ENCODE results near the gene ZMIZ1.
A peak's percentile ranks its signal among the peaks of the same experiment; 100 is the strongest.

ZMIZ1 gene

DNA sequence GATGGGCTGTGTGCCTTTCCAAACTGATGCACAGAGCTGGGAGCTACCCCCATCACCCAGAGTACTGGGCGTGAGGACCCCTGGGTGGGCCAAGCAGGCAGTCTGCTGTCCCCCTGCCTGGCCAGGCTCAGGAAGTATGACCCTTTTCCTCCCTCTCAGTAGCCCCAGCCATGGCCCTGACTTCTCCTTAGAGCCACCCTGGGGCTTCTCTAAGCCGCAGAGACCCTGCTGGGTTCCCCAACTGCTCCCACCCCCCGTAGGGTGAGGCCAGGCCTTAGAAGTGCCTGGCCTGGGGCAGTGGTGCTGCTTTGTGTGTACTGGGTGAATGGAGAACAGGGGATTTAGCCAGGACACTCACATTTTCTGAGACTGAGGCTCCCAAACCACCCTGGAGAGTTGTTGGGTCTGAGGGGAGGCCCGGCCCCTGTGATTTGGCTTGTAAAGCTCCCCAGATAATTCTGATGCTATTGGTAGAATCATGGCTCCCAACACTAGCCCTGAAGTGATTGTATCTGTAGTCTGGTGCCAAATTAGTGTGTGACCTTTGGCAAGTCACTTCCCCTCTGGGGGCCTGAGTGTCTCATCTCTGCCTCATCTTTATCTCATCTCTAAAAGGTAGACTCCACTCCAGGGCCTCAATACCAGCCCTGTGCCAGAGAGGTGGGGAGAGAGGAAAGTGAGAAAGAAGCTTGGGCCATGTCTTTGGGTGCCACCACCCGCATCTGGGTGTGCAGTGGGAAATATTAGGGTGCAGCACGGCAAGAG lies 178.8 kb downstream of the ZMIZ1 start:
- no peak for DNase-seq (ENCODE audit: low spot score)

DNA sequence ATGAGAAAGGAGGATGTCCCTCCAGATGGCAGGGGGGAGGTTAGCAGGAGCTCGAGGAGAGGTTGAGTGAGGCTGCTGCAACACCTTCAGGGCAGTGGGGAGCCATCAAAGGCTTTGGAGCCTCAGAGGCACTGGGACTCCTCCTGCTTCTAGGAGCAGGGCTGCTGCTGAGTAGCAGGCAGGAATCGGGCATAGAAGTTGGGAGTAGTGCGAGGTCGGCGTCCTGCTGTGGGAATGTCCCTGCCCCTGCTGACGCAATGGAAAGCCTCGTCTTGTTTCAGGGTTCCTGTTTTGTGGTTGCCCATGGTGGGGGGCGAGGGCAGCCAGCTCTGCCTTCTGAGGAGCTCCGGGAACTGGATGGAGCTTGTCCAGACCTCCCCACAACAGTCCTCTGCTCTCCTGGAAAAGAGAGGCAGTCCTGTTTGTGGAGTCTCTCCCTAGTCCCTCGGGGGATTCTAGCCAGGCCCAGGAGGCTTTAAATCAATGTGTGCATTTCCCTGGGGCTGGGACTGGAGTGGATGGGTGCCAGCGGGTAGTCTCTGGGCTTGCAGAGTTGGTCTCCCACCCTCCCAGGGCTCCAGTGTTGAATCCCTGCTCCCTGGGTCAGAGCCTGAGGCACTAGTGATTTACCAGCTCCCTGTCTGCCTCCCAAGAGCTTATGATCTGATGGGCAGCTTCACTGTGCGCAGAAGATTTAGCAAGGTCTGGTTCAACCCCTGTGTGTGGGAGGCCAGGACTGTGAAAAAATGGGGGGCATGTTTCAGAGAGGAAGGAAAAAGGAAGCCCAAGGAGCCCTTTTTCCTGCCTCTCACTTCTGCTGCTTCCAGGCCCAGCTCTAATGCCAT lies 179.8 kb downstream of the ZMIZ1 start:
- DNase-seq (ENCODE audit: low spot score) = no peak

DNA sequence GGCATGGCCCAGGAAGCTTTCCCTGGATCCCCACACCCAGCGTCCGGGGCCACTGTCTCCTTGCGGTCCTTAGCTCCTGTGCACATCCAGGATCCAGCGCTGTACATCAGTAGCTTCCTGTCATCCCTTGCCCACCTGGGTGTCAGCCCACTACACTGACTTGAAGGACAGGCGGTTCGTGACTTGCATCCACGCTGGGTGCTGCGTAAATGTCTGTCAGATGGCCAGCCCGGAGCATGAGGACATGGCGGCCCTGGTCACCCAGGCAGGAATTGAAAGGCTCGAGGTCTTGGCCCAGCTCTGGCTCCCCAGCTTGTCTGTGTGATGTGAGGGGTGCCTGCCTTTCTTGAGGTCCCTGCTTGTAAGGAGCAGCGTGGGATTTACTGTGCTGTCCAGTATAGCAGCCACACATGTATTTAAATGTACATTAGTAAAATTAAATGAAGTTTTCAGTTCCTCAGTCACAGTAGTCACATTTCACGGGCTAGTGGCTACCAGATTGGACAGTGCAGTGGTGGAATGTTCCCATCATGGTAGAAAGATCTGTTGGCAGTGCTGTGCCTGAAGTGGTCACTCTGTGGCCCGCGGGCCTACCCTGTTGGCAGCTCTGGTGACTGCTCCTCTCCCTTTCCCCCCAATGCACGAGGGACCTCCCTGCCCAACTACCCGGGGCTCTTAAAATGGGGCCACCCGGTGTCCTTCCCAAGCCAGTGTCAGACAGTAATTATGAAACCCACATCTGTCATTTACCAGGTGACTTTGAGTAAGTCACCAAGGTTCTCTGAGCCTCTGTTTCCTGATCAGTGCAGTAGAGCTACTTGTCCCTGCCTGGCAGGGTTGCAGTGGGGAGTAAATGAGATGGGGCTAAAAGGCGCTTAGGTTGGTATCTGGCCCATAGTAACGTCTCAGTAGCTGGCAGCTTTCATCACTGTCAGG lies 180.7 kb downstream of the ZMIZ1 start:
- no peak for DNase-seq (ENCODE audit: low spot score)

DNA sequence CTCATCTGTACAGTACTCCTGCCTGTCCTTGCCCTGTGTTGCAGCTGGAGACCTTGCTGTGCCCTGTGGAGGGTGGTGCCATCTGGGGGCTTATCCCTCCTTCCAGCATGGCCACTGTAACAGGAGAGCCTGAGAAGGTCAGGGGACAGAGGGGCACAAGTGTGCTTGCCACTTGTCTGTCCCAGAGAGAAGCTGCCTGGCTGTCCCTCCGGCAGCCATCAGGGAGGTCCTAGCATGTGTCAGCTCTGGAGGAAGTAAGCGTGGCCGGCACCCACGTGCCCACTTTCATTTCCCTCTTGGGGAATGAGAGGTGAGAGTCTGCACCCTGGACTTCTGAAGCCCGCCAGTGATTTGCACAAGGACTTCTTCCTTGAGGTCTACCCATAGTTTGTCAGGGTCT lies 181.5 kb downstream of the ZMIZ1 start:
- DNase-seq (ENCODE audit: low spot score) = no peak

DNA sequence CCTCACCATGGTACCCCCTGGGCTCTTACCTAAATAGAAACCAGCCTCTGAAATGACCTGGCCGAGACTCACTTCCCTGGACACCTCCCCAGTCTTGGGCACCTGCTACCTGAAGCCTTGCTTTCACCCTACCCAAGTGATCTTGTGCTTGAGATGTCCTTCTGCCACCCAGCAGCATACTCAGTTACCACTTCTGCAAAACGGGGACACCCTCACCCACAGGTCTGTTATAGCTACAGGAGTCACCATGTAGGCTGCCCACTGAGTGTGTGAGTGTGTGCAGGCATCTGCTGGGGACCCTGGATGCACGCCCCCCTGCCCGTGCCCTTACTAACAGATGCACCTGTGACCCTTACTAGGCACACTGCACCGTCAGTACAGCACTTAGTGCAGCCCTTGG lies 183.7 kb downstream of the ZMIZ1 start:
- no peak for DNase-seq (ENCODE audit: low spot score)

DNA sequence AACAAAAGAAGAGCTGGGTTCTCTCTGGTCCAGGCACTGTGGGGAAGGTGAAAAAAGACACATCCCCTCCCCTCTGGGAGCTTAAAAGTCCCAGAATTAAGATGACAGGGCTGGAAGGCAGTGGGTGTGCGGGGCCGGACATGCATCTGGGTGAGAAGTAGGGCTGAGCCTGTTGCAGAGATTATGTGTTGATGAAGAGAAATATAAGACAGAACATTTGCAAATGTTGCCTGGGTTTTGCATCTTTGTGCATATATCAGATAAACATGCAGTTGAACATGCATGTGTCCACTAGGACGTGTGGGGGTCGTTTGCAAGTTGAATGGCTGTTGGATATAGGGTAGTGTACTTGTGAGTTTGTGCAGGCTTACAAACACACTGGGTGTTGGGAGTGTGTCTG lies 184.2 kb downstream of the ZMIZ1 start:
- no peak for DNase-seq (ENCODE audit: low spot score)

DNA sequence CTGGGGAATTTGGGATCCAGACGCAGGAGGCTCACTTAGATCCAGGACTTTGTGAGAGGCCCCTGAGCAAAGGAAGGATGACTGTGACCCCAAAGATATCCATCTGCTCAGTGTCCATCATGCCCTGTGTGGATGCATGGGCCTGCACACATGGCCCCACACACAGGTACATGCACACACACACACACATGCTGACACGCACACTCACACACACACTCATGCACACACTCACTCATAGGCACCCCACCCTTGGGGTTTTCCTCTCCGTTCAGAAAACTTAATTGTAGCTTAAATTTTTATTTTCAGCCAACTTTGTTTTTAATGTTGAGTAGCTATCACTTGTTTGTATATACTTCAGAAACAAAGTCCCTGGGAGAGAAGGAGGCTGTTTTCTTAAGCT lies 184.9 kb downstream of the ZMIZ1 start:
- no peak for DNase-seq (ENCODE audit: low spot score)

DNA sequence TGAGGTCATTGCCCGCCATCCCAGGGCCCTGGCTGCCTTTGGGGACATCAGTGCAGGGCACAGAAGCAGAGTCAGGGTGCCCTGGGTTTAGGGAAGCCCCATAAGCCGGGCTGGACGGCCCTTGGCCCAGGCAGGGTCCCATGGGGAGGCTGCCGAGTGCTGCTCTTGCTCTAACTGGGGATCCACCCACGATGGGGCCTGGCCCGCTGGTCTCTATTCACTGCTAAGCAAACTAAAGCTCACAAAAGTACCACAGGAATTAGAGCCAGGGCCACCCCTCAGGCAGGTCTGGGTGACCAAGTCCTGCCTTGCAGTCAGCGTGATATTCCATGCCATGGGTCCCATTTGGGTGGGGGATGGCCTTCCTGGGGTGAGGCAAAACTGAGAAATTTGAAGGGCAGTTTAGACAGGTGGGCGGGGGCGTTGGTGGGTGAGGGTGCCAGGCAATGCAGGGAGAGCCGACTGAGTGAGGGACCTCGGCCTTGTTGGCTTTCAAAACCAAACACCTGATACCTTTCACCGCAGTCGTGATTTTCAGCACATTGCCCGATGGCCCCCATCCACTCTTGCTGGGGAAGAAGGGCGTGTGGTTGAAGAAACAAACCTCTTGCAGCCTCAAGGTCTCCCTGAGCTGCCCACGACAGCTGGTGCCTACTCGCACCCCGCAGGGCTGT lies 185.7 kb downstream of the ZMIZ1 start:
- no peak for DNase-seq (ENCODE audit: low spot score)

DNA sequence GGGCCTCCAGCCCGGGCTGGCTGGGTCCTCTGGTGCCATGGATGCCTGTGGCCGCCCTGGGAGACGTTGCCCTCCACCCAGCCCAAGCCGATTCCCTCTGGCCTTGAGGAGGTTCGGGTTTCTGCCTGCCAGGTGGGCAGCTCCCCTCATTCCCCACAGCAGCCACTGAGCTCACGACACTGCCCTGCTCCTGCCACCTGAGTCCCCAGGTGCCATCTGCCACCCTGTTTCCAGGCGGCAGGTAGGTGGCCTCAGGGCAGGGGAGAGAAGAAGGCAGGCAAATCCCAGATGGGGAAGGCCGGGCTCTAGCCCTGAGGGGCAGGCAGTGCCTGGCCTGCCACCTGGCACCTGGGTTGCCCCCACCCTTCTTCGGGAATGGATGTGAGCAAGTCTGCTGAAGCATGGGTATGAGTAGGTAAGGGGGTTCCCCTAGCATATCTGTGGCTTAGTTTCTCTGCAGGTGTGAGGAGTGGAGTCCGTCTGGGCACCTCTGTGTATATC lies 186.3 kb downstream of the ZMIZ1 start:
- DNase-seq (ENCODE audit: low spot score) = no peak

DNA sequence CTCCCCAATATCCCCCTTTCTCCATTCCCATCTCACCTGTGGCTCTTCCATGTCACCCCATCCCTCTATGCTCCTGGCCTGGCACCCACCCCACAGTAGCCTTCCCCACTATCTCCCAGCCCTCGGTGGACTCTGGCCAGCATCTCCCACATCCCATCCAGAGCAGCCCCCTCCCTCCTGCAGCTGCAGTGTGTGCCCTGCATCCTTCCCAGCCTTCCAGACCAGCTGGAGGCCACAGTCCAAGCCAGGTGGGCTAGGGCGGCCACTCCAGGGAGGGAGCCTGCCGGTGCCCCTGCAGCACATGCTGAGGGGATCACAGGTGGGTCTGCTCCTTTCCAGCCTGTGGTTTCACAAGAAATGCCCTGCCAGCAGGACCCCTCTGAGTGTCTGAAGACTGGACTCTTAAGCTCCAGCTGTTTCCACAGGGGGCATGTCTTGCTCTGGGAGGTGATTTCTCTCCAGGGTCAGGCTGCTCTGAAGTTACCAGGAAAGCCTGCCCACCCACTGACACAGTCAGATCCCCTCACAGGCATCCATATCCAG lies 187.6 kb downstream of the ZMIZ1 start:
- no peak for DNase-seq (ENCODE audit: low spot score)

DNA sequence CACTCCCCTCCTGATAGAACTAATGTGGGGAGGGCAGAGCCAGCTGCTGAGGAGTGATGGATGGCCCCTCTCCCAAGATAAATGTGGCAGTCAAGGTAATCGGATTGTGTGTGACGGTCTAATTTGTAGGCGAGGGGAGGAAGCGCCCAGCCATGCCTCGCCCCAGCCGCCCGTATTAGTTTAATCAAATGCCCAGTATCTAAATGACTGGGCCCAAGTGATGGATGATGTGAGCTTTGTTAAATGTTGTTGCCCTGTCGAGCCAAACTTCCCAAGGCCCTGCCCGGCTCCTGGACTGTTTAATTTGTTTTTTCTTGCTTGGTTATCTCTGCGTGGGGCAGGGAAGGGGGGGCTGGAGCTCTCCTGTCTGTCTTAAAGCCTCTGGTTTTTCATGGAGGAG lies 190.1 kb downstream of the ZMIZ1 start:
- DNase-seq (ENCODE audit: low spot score) = no peak

DNA sequence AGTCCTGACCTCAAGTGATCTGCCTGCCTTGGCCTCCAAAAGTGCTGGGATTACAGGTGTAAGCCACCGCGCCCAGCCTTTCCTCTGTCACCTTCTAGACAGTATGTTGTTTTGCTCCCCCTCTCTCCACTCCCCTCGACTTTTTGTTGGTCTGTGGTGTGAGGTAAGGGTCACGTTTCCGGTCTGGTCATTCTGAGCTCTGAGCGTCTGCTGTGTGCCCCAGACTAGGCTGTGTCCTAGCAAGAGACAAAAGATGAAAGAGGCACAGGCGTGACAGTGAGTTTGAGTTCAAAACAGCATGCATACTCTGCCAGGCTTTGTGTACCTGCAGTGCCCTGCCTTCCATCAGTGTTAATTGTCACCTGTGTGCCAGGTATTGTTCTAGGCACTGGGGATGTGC lies 191.1 kb downstream of the ZMIZ1 start:
- DNase-seq (ENCODE audit: low spot score) = no peak

DNA sequence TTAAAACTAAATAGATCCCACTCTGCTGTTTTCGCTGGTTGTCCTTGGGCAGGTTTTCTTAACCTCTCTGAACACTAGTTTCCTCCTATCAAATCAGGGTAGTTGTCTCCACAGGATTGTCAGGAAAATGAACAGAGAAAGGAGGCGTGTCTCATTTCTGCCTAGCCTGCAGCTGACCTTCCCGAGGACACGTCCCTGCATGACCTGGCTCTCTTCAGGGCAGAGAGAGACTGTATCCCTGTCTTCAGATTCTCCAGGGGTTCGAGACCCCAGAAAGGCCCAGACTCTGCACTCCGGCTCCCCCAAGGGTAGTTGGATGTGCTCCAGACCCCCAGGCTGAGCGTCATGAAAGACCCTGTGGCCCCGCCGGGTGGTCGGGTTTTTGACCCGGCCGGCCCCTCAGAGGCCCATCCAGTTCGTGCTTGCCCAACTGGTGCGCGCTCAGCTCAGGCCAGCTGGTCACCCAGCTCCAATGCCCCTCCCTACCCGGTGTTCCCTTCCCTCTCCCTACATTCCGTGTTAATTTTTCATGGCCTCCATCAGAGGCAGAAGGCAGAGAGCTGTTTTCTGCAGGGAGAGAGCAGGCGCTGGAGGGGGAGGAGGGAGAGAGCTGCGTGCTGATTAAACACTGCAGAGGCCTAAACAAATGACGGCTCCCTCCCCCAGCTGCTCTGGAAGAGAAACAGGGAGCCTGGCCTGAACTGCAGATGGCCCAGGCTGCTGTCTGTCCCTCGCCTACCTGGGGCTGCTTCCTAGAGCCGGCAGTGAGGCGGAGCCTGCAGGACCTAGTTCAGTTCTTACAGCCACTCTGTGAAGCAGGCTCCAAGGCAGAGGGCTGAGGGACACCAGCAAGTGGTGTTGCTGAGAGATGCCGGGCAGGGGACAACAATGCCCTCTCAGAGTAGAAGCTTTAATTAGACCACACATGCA lies 192.3 kb downstream of the ZMIZ1 start:
- DNase-seq (ENCODE audit: low spot score) = peak; percentile 43

DNA sequence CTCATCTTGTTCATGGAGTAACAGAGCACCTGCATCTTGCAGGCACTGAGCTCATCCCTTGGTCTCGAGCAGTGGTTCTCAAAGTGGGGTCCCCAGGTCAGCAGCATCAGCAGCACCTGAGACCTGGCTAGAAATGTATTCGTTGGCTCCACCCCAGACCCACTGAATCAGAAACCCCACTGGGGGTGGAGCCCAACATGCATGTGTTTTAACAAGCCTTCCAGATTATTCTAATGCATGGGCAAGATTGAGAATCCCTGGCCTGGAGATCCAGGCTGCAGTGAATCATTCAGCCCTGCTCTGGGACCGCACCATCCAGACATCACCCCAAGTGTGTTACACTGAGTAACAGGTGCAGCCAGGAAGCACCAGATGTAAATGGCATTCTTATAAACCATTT lies 193.4 kb downstream of the ZMIZ1 start:
- DNase-seq (ENCODE audit: low spot score) = no peak

DNA sequence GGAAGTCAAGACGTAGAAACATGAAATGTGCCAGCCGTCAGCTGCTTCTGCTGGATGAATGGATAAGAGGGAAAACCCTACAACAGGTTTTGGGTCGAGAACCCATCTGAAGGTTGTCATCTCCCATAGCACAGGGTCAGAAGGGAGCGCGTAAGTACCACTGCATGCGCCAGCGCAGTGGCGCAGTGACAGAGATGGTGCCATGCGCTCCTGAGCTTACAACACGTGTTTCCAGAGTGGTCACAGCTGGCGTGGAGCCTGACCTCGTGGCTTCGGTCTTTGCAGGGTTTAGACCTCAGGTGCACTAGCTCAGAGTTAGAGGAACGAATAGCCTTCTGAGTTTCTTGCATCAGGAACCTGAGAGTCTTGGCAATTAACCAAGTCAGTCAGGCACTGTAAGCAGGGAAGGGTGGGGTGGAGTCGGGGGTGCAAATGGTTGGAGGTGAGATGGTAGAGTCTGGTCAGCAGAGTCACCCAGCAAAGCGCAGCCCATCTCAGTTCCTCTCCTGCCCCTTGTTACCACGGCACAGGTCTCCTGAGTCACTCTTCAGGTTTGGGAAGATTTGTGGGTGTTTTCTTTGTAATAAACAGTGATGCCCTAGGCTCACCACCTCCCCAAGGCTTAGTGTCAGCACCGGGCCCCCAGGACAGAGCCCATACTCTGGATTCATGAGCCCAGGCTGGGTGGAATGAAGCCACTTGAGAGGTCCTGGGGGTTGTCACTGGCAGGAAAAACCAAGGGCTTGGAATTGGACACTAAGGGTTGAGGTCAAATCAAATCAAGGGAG lies 194.4 kb downstream of the ZMIZ1 start:
- DNase-seq (ENCODE audit: low spot score) = no peak

DNA sequence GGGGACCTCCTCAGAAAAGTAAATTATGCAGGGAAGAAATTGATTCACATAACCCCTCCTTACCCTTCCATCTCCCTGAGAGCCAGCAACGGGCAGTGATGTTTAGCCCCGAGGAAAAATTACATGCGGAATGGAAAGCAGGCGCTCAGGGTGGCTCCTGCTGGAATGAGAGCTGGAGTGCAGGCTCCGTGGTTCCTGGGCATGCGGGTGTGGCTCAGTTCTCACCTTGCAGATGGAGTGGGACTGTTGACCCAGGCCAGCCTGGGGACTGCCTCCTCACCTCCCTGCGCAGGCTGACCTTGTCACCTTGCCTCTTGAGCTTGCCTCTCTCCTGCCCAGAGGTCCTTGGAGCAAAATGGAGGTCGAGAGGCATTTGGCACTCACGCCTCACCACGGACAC lies 195.2 kb downstream of the ZMIZ1 start:
- no peak for DNase-seq (ENCODE audit: low spot score)

DNA sequence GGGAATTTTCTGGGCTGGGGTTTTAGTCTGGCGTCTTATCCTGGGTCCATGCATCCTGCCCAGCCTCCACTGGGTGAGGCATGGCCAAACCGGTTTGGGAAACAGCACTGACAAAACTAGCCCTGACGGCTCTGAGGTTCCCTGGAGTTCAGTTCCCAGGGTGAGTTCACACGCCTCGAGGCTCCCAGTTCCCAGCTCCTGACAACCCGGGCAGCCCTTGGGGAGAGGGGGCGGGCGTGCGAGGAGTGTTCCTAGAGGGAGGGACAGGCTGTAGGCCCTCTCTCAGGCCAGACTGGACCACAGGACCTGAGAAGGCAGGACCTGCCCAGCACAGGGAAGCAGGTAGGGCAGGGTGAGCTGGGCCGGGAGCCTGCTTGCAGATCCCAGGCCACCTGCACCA lies 196.2 kb downstream of the ZMIZ1 start:
- DNase-seq (ENCODE audit: low spot score) = peak; percentile 31

DNA sequence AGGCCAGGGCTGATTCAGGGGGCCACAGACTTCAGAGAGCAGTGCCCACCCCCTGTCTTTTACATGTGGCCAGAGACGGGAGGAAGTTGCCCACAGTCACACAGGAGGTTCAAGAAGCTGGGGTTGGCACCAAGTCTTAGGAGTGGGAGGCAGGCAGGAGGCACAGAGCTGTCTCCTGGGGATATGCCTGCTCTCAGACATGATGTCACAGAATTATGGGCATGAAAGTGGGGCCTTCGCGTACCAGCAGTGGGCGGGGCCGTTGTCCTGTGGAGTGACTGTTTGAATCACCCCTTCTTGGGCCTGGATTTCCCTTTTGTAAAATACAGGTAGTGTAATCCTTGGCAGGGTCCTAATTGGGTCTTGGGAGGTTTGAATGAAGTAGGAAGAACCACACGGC lies 197.3 kb downstream of the ZMIZ1 start:
- DNase-seq (ENCODE audit: low spot score) = no peak

DNA sequence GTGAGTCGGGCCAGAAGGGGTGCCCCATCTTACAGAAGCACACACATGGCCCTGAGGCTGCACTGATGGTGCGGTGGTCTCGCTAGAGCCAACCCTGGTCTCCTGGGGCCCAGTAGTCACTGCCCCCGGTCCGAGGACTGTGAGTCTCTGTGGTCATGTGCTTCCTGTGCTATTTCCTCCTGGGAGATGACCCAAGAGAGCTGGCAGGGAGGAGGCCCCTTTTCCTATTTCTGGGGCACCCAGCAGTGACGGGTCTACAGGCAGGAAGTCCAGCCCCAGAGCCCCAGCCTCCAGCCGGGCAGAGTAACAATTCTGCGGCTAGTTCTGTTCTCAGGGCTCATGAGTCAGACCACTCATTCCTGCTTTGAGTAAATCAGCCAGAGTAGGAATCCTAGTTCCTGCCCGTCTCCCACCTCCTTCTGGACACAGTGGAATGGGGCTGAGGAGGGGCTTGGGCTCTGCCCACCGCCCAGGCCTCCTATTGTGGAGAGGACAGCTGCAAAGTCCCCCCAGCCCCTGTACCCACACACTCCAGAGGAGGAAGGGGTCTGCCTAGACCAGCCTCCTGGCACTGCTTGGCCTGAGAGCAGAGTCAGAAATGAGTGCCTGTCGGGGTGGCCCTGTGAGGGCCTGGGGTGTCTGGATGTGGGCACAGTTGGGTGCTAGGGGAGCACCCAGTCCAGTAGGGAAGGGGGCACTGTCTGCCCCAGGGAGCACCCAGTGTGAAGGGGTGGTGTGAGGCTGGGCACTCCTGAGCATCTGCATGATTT lies 198.0 kb downstream of the ZMIZ1 start:
- DNase-seq (ENCODE audit: low spot score) = peak; percentile 93

All from AG20443 (cell line).